Cortex of kidney (tissue), 1 donor: ENCODE data around the gene TMEM94.
"Not testable (repeated sequence)": the region's sequence is repeated elsewhere in the genome, so short reads cannot be mapped to it uniquely, and the experiment has no call there.

Experiments used
- DNase-seq: peaks from one replicate; lab custom pipeline; 2025; lab: John Stamatoyannopoulos, UW

TMEM94 gene

GRCh38 chr17:75445896-75446295, 10.5 kb upstream of the TMEM94 start:
- not testable (repeated sequence) for DNase-seq

GRCh38 chr17:75447951-75448856, 8.2 kb upstream of the TMEM94 start:
- DNase-seq = no peak

DNA sequence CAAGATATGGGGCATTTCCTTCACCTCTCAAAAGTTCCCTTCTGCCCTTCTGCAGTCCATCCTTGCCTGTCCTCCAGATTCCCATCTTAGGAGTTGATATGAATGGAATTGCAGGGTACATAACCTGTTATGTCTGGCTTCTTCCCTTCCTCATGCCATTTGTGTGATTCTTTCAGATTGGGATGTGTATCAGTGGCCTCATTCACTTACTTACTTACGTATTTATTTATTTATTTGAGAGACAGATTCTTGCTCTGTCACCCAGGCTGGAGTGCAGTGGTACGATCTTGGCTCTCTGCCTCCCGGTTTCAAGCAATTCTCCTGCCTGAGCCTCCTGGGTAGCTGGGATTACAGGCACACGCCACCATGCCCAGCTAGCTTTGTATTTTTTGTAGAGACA, 6.2 kb upstream of the TMEM94 start:
- no peak for DNase-seq

GRCh38 chr17:75454193-75454592, 2.2 kb upstream of the TMEM94 start:
- DNase-seq = no peak

DNA sequence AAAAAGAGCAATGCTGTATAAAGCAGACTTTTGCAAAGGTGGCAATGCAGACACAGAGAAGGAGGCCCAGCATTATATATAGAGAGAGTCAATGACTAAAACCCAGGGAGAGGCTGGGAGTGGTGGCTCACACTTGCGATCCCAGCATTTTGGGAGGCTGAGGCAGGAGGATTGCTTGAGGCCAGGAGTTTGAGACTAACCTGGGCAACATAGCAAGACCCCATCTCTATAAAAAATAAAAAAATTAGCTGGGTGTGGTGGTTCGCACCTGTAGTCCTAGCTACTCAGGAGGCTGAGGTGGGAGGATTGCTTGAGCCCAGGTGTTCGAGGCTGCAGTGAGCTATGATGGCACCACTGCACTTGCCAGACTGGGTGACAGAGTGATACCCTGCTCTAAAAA, 1.8 kb upstream of the TMEM94 start:
- not testable (repeated sequence) for DNase-seq

DNA sequence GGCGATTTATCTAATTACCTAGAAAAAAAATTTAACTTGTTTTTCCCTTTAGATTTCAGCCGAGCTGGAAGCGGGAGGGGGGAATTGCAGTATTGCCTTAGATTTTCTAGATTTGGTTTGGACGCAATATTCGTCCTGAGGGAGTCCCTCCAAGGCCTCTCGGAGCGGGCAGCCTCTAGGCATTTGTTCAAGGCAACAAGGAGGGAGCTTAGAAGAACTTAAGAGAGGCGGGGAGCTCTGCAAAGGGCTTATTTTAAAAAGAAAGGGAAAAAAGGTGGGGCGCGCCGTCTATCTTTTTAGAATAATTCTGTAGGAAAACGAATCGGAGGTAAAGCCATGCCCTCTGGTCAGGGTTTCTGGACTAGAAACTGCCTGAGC, 407 bp upstream of the TMEM94 start:
- DNase-seq = no peak

GRCh38 chr17:75457047-75457654, 716 bp downstream of the TMEM94 start:
- no peak for DNase-seq

DNA sequence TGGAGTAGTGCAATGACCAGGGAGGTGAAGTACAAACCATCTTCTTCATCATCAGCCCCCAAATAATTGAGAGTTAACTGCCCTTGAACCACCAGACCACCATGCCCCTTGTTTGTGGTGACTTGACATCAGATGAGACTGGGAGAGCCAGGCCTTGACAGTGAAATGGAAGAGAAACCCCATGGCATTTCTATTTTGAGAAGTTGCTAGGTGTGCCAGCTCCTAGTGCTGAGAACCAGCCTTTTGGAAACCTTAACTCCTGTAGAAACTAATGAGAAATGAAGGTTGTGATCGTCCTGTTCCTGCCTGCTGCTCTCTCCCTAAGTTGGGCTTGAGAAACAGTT, 2.8 kb downstream of the TMEM94 start:
- no peak for DNase-seq

DNA sequence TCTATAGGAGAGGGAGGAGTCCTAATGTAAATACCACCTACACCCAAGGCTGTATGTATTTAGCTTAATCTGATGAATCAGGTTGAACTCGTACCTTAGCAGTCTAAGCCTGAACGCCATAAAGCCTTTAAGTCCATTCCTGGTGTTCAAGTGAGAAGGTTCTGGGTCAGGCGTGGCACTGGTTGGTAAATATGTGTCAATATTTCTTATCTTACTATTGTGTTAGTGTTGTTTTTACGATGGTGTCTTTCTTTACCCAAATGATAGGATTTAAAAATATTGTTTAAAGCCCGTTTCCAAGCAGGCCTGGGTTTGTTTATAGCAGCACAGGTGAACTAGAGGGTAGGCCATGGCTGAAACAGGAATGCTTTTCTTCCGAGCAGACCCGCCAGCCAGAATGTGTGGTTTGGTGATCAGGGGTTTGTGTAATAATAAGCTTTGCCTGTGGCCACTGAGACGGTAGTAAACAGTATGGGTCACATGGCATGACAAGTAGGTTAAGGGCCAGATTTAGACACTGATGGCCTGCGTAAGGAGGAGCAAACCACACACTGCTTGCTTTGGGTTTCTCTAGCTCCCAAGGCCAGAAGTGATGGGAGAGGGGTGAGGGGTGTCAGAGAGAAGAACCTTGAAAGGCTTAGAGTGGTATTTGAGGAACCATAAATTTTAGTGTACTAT, 3.3 kb downstream of the TMEM94 start:
- no peak for DNase-seq

GRCh38 chr17:75460295-75460694, 3.9 kb downstream of the TMEM94 start:
- DNase-seq = no peak

DNA sequence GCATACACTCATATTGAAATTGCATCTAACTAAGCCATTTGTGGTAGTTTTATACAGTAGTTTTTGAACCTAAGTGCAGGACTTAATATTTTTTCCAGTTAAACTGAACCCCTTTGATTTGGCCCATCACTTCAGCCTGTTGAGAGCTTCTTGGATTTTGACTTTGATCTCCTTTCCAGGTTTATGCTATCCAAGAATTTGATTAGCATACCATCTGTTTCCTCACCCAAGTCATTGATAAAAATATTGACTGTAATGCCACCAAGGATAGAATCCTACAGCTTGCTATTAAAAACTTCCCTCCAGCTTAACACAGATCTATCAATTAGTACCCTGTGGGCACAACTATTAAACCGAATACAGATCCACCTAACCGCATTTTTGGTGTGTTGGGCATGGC, 7.2 kb downstream of the TMEM94 start:
- DNase-seq = no peak

DNA sequence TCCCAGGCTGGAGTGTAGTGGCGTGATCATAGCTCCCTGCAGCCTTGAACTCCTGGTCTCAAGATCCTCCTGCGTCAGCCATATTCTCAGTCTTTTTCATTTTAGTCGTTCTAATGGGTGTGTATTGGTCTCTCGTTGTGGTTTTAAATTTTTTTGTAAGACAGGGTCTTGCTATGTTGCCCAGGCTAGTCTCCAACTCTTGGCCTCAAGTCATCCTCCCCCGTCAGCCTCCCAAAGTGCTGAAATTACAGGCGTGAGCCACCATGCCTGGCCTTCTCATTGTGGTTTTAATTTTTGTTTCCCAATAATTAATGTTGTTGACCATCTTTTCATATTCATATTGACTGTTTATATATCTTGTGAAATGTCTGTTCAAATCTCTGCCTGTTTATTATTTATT, 8.6 kb downstream of the TMEM94 start:
- DNase-seq = no peak

DNA sequence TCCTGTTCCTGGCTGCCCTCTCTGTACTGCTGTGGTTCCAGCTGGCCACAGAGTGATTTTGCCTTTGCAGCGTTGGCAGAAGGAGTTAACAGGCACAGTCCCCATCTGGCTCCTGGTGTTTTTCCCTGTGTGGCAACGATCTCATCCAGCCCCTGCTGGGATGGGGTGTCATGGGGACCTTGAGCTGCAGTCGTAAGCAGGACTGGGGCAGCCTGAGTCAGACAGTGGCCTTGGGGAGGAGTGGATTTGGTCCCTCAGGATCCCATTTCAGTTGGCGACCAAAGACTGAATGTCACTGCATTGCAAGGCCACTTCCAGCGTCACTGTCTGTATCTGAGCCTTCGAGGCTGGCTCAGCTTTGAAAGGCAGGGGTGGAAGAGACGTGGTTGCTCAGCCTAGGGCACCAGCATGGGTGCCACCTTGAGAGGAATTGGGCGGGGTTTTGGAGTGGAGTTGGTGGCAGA, 11.9 kb downstream of the TMEM94 start:
- DNase-seq = no peak

GRCh38 chr17:75468779-75469373, 12.4 kb downstream of the TMEM94 start:
- DNase-seq = no peak

- no peak for DNase-seq
Measured at GRCh38 chr17:75471207-75471606, 14.8 kb downstream of the TMEM94 start.

- DNase-seq = no peak
Measured at GRCh38 chr17:75472119-75472518, 15.7 kb downstream of the TMEM94 start.

- no peak for DNase-seq
Measured at GRCh38 chr17:75473246-75473645, 16.8 kb downstream of the TMEM94 start.

DNA sequence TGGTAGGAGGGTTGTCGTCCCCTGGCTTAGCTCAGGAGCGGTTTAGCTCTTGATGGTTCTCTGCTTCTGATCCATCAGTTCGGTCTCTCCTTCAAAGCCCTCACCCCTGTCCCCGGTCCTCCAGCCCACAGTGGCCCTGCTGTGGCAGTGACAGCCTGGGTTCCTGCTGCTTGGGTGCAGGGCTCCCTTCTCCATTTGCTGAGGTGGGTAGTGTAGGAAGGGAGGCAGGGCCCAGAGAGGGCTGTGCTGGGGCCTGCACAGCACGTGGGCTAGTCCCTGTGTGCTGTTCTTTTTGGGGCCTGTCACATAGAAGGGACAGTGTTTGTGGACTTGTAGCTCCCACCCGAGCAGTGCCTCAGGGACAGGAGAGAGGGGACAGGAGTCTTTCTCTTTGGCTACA, 18.3 kb downstream of the TMEM94 start:
- DNase-seq = no peak

DNA sequence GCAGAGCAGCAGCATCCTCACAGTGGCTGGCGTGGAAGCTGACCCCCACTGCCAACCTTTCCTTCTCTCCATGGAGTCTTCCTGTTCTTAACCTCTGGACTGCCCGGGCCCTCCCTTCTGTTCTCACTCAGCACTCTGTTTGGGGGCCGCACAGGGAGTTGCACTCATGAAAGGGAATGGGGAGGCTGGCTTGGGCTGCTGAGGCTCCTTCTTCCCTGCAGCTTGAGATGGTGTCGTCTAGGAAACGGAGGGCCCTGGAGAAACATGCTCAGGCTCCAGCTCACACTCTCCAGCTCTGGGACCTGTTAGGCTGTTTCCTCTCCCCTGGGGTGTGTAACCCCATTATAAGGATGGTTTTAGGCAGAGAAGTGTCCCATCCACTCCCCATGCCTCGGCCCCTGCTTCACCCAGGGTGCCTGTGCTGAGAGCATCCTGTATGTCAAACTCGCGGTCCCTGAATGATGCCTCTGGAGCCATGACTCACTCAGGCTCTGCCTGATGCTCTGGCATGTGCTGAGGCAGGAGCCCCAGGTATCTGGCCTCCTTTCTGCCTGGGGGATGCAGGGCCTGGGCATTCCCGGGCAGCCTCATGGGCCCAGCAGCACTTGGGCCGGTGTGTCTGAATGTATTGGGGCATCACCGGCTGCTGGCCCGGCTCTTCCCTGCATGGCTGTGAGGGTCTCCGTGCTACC, 18.9 kb downstream of the TMEM94 start:
- DNase-seq = no peak

GRCh38 chr17:75475851-75476250, 19.4 kb downstream of the TMEM94 start:
- no peak for DNase-seq

DNA sequence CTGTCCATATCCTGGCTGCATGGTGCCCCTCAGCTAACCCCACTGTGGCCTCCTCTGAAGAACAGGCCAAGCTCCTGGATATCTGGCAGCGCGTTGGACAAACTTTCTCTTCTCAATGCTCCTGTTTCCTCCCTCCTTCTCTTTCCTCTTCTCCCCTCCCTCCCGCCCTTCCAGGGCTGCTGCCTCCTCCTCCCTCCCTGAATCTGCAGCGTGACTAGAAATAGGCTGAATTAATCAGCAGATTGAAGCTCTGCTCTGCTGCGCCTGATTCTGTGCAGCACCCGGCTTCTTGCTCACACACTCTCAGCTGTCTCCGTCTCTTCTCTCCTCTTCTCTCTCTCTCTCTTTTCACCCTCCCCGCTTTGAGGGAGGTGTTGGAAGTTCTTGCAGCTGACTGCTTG, 19.8 kb downstream of the TMEM94 start:
- no peak for DNase-seq
